ENCODE data around the gene AP1S3. TPM values are rescaled to one million over a fixed set of nuclear protein-coding genes. Genes with fewer than 3 reads are reported as not detected.
"Not testable (repeated sequence)": the region's sequence is repeated elsewhere in the genome, so short reads cannot be mapped to it uniquely, and the experiment has no call there.

The AP1S3 gene
- total RNA-seq, 1 donor from 2014 or later, result 0.80 TPM

DNA sequence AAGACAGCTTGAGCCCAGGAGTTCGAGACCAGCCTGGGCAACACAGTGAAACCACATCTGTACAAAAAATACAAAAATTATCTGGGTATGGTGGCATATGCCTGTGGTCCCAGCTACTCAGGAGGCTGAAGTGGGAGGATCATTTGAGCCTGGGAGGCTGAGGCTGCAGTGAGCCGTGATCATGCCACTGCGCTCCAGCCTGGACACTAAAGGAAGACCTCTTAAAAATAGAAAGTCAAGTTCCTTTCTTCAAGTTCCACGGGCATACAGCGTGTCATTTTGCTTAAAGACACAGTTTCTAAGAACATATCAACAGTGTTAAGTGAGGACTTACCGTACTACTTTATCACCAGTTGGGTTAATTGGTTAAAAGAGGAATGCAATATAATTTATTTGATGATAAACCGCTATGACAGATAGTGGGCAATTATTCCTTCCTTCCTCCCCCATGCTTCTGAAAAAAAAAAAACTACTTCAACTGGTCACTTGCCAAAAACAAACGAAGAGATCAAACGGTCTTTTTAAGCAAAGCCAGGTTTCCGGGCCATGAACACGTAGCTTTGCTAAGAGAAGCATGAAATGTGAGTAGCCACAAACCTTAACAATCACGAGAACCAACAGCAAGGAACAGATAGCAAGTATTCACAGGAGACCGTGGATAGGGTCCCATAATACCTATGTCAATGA lies 21.4 kb downstream of the AP1S3 start:
- H3K27ac Mint-ChIP-seq (ENCODE audit: unreplicated experiment), result no peak overlapping the region
- TF ChIP-seq, protein P1, sequence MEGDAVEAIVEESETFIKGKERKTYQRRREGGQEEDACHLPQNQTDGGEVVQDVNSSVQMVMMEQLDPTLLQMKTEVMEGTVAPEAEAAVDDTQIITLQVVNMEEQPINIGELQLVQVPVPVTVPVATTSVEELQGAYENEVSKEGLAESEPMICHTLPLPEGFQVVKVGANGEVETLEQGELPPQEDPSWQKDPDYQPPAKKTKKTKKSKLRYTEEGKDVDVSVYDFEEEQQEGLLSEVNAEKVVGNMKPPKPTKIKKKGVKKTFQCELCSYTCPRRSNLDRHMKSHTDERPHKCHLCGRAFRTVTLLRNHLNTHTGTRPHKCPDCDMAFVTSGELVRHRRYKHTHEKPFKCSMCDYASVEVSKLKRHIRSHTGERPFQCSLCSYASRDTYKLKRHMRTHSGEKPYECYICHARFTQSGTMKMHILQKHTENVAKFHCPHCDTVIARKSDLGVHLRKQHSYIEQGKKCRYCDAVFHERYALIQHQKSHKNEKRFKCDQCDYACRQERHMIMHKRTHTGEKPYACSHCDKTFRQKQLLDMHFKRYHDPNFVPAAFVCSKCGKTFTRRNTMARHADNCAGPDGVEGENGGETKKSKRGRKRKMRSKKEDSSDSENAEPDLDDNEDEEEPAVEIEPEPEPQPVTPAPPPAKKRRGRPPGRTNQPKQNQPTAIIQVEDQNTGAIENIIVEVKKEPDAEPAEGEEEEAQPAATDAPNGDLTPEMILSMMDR (IDR thresholded peaks at IDR 0.05; ENCODE audit: unreplicated experiment), result no peak
- no peak for DNase-seq (ENCODE audit: low spot score)
- H3K4me1 Mint-ChIP-seq (ENCODE audit: unreplicated experiment), result no peaks in the 10 kb centered on the region
- no peaks in the 10 kb centered on the region for H3K27me3 Mint-ChIP-seq (ENCODE audit: unreplicated experiment)
- H3K36me3 Mint-ChIP-seq (ENCODE audit: low read depth, unreplicated experiment), result no peaks in the 10 kb centered on the region
- H3K4me3 Mint-ChIP-seq (ENCODE audit: unreplicated experiment), result no peak overlapping the region
- H3K9me3 Mint-ChIP-seq (ENCODE audit: unreplicated experiment), result no peaks in the 10 kb centered on the region

DNA sequence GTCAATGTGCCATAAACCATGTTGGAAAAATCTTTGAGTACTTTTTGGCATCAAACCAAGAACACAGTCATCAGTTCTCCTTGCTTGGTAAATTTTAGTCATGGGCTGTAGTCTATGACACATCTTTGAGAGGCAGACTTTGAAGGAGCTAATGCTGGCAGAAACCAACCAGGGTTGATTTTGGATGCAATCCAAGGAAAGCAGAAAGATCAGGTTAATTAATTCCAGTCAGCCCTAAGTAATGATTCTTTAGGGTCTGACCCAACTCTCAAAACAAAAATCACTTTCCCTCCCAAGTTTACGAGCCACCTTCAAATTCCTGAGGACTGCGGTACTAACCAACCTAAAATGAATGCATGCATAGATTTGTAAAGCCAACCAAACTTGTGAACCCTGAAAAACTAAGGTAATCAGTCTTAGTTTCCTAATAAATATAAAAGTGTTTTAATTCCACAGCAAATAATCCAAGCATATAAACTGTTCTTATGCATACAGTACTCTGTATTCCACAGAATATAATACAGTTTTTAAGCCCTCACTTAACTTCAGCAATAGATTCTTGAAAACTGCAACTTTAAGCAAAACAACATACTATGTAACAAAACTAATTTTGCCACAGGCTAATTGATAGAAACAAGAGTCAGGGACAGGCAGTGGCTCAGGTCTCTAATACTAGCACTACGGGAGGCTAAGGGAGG lies 22.0 kb downstream of the AP1S3 start:
- TF ChIP-seq, protein P1 (IDR thresholded peaks at IDR 0.05; ENCODE audit: unreplicated experiment), result no peak
- Mint-ChIP-seq H3K27ac (ENCODE audit: unreplicated experiment) (no peak overlapping the region), H3K36me3 (ENCODE audit: low read depth, unreplicated experiment) (no peaks in the 10 kb centered on the region), H3K27me3 (ENCODE audit: unreplicated experiment) (no peaks in the 10 kb centered on the region), H3K4me3 (ENCODE audit: unreplicated experiment) (no peak overlapping the region), H3K9me3 (ENCODE audit: unreplicated experiment) (no peaks in the 10 kb centered on the region), H3K4me1 (ENCODE audit: unreplicated experiment) (no peaks in the 10 kb centered on the region)
- no peak for DNase-seq (ENCODE audit: low spot score)

GRCh38 chr2:223814764-223815163 lies 22.6 kb downstream of the AP1S3 start:
- not testable (repeated sequence) for H3K36me3 Mint-ChIP-seq (ENCODE audit: low read depth, unreplicated experiment); H3K27ac Mint-ChIP-seq (ENCODE audit: unreplicated experiment); H3K4me1 Mint-ChIP-seq (ENCODE audit: unreplicated experiment); H3K4me3 Mint-ChIP-seq (ENCODE audit: unreplicated experiment); DNase-seq (ENCODE audit: low spot score); H3K9me3 Mint-ChIP-seq (ENCODE audit: unreplicated experiment); H3K27me3 Mint-ChIP-seq (ENCODE audit: unreplicated experiment)

- Mint-ChIP-seq H3K9me3 (ENCODE audit: unreplicated experiment) (no peaks in the 10 kb centered on the region), H3K4me3 (ENCODE audit: unreplicated experiment) (no peak overlapping the region), H3K36me3 (ENCODE audit: low read depth, unreplicated experiment) (no peaks in the 10 kb centered on the region), H3K4me1 (ENCODE audit: unreplicated experiment) (no peaks in the 10 kb centered on the region), H3K27ac (ENCODE audit: unreplicated experiment) (no peak overlapping the region), H3K27me3 (ENCODE audit: unreplicated experiment) (no peaks in the 10 kb centered on the region)
- TF ChIP-seq, protein P1 (IDR thresholded peaks at IDR 0.05; ENCODE audit: unreplicated experiment), result no peak
- no peak for DNase-seq (ENCODE audit: low spot score)
Measured at GRCh38 chr2:223813329-223813728, 24.1 kb downstream of the AP1S3 start.

GRCh38 chr2:223811757-223812156 lies 25.6 kb downstream of the AP1S3 start:
- no peak for DNase-seq (ENCODE audit: low spot score)
- no peaks in the 10 kb centered on the region for H3K4me1 Mint-ChIP-seq (ENCODE audit: unreplicated experiment)
- H3K27me3 Mint-ChIP-seq (ENCODE audit: unreplicated experiment), result no peaks in the 10 kb centered on the region
- no peaks in the 10 kb centered on the region for H3K9me3 Mint-ChIP-seq (ENCODE audit: unreplicated experiment)
- TF ChIP-seq, protein P1 (IDR thresholded peaks at IDR 0.05; ENCODE audit: unreplicated experiment), result no peak
- no peak overlapping the region for H3K4me3 Mint-ChIP-seq (ENCODE audit: unreplicated experiment)
- H3K36me3 Mint-ChIP-seq (ENCODE audit: low read depth, unreplicated experiment), result no peaks in the 10 kb centered on the region
- H3K27ac Mint-ChIP-seq (ENCODE audit: unreplicated experiment), result no peak overlapping the region

All from endothelial cell (in vitro differentiated cells).